ENCODE data around the gene IGSF23.
"Not testable (repeated sequence)": the region's sequence is repeated elsewhere in the genome, so short reads cannot be mapped to it uniquely, and the experiment has no call there.

IGSF23 gene

GRCh38 chr19:44670027-44670426 lies 56.7 kb downstream of the IGSF23 start:
- not testable (repeated sequence) for DNase-seq

- DNase-seq: no peak
Measured at GRCh38 chr19:44671400-44671799, 58.0 kb downstream of the IGSF23 start, which contains the start of gene CEACAM19. Gene CEACAM19 (plus strand): TSS chr19:44671482. CDS start chr19:44671932, 450 bp downstream.

GRCh38 chr19:44672226-44672625 lies 58.9 kb downstream of the IGSF23 start:
- no peak for DNase-seq

- no peak for DNase-seq
Measured at GRCh38 chr19:44673510-44673909, 60.1 kb downstream of the IGSF23 start.

- DNase-seq: no peak
Measured at GRCh38 chr19:44675521-44675920, 62.2 kb downstream of the IGSF23 start.

GRCh38 chr19:44677019-44677811 lies 63.9 kb downstream of the IGSF23 start:
- DNase-seq: no peak

GRCh38 chr19:44680536-44680935 lies 67.2 kb downstream of the IGSF23 start:
- no peak for DNase-seq

- DNase-seq: no peak
Measured at GRCh38 chr19:44681992-44682790, 68.8 kb downstream of the IGSF23 start.

- no peak for DNase-seq
Measured at GRCh38 chr19:44682807-44683206, 69.4 kb downstream of the IGSF23 start.

- no peak for DNase-seq
Measured at GRCh38 chr19:44683434-44684210, 70.3 kb downstream of the IGSF23 start.

- not testable (repeated sequence) for DNase-seq
Measured at GRCh38 chr19:44684396-44684795, 71.0 kb downstream of the IGSF23 start.

GRCh38 chr19:44684892-44685863 lies 71.8 kb downstream of the IGSF23 start:
- DNase-seq: no peak

GRCh38 chr19:44685877-44686276 lies 72.5 kb downstream of the IGSF23 start:
- no peak for DNase-seq

Measured in CD4-positive, alpha-beta T cell treated with Interleukin-12 subunit alpha and Interleukin-12 subunit beta, for 1 hour (primary cell).